ENCODE measurements around the gene PJVK. TPM values are rescaled to one million over a fixed set of nuclear protein-coding genes. Genes with fewer than 3 reads are reported as not detected.
A peak's percentile ranks its signal among the peaks of the same experiment; 100 is the strongest.

Gene PJVK
- total and polyA plus RNA-seq, 9 of the 15 experiments (the other 6 are each of a cell fraction or from before 2014, with no cell fraction given), result 0.11 to 1.5 (median 0.73) TPM

DNA sequence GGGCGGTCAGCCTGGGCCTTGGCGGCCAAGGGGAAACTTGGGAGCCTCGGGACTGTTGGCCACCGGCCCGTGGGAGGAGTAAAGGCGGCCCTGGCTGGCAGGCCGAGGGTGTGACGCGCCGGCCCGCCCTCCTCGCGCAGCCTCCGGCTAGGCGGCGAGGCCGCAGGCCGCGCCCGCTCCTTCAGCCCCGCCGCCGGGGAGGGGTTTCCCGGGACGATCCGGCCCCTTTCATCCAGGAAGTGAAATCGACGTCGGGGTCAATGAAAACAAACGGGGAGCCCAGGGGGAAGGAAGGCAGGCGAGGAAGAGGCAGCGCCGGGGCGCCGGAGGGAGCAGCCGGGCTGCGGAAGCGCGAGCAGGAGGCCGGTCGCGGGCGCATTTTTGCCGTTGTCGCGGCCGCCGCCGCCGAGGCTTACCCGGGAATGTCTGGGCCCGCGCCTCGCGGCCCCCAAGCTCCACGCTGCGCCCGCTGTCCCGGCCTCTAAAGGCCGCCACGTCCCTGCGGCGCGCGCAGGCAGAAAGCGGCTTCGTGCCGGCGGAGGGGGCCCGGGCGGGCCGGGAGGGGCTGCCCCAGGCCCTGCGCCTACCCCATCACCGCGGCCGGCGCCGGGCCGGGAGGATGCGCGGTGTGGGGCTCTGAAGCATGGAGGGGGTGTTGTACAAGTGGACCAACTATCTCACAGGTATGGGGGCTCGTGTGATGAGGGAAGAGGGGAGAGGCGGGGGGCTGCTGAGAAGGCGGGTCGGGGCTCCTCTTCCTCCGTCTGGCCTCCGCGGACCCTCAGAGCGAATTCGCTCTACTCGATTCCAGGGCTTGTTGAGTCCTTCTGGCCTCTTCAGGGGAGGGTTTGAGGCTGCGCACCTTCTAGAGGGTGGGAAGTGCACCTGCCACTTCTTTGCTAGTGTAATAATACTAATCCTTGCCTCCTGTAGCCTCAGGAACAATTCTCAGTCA is 29.3 kb downstream of the PJVK start, which contains the start of gene PLEKHA3 (continued):
- peak; percentile 13; the same call in 1 of the 2 replicates for TF ChIP-seq GABPB1 (CRISPR knock-in tag; IDR thresholded peaks at IDR 0.05)
- TF ChIP-seq ATF1 (CRISPR knock-in tag; IDR thresholded peaks at IDR 0.05), result 0 out of 2 replicates have a peak, but pooled peaks have one; percentile 6
- peak; percentile 89 for TF ChIP-seq ATF1 (tag; IDR thresholded peaks at IDR 0.05)
- TF ChIP-seq, protein P1, sequence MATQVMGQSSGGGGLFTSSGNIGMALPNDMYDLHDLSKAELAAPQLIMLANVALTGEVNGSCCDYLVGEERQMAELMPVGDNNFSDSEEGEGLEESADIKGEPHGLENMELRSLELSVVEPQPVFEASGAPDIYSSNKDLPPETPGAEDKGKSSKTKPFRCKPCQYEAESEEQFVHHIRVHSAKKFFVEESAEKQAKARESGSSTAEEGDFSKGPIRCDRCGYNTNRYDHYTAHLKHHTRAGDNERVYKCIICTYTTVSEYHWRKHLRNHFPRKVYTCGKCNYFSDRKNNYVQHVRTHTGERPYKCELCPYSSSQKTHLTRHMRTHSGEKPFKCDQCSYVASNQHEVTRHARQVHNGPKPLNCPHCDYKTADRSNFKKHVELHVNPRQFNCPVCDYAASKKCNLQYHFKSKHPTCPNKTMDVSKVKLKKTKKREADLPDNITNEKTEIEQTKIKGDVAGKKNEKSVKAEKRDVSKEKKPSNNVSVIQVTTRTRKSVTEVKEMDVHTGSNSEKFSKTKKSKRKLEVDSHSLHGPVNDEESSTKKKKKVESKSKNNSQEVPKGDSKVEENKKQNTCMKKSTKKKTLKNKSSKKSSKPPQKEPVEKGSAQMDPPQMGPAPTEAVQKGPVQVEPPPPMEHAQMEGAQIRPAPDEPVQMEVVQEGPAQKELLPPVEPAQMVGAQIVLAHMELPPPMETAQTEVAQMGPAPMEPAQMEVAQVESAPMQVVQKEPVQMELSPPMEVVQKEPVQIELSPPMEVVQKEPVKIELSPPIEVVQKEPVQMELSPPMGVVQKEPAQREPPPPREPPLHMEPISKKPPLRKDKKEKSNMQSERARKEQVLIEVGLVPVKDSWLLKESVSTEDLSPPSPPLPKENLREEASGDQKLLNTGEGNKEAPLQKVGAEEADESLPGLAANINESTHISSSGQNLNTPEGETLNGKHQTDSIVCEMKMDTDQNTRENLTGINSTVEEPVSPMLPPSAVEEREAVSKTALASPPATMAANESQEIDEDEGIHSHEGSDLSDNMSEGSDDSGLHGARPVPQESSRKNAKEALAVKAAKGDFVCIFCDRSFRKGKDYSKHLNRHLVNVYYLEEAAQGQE (IDR thresholded peaks at IDR 0.05; ENCODE audit: borderline replicate concordance), result peak; percentile 61
- TF ChIP-seq, protein P1 (CRISPR knock-in tag; IDR thresholded peaks at IDR 0.05; ENCODE audit: low read depth), result peak; percentile 63; the same call in 1 of the 2 replicates
- TF ChIP-seq RBM34 (IDR thresholded peaks at IDR 0.05; ENCODE audit: borderline replicate concordance, insufficient read depth, low read length), result no peak
- TF ChIP-seq, protein P2, sequence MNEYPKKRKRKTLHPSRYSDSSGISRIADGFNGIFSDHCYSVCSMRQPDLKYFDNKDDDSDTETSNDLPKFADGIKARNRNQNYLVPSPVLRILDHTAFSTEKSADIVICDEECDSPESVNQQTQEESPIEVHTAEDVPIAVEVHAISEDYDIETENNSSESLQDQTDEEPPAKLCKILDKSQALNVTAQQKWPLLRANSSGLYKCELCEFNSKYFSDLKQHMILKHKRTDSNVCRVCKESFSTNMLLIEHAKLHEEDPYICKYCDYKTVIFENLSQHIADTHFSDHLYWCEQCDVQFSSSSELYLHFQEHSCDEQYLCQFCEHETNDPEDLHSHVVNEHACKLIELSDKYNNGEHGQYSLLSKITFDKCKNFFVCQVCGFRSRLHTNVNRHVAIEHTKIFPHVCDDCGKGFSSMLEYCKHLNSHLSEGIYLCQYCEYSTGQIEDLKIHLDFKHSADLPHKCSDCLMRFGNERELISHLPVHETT (CRISPR knock-in tag; conservative IDR thresholded peaks at IDR 0.05 in 1 of 2, IDR thresholded peaks at IDR 0.05 in 1 of 2), result peak in 1 of 2 experiments; percentile 10; a peak in 1 of 4 replicates
- peak; percentile 48 for TF ChIP-seq EP400 (IDR thresholded peaks at IDR 0.05)
- TF ChIP-seq, protein P3, sequence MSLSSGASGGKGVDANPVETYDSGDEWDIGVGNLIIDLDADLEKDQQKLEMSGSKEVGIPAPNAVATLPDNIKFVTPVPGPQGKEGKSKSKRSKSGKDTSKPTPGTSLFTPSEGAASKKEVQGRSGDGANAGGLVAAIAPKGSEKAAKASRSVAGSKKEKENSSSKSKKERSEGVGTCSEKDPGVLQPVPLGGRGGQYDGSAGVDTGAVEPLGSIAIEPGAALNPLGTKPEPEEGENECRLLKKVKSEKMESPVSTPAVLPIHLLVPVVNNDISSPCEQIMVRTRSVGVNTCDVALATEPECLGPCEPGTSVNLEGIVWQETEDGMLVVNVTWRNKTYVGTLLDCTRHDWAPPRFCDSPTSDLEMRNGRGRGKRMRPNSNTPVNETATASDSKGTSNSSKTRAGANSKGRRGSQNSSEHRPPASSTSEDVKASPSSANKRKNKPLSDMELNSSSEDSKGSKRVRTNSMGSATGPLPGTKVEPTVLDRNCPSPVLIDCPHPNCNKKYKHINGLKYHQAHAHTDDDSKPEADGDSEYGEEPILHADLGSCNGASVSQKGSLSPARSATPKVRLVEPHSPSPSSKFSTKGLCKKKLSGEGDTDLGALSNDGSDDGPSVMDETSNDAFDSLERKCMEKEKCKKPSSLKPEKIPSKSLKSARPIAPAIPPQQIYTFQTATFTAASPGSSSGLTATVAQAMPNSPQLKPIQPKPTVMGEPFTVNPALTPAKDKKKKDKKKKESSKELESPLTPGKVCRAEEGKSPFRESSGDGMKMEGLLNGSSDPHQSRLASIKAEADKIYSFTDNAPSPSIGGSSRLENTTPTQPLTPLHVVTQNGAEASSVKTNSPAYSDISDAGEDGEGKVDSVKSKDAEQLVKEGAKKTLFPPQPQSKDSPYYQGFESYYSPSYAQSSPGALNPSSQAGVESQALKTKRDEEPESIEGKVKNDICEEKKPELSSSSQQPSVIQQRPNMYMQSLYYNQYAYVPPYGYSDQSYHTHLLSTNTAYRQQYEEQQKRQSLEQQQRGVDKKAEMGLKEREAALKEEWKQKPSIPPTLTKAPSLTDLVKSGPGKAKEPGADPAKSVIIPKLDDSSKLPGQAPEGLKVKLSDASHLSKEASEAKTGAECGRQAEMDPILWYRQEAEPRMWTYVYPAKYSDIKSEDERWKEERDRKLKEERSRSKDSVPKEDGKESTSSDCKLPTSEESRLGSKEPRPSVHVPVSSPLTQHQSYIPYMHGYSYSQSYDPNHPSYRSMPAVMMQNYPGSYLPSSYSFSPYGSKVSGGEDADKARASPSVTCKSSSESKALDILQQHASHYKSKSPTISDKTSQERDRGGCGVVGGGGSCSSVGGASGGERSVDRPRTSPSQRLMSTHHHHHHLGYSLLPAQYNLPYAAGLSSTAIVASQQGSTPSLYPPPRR (CRISPR knock-in tag; IDR thresholded peaks at IDR 0.05; ENCODE audit: borderline replicate concordance), result 0 out of 2 replicates have a peak, but pooled peaks have one; percentile 53

Measured in K562 (cell line).